ENCODE data around the gene CATSPERD. TPM values are rescaled to one million over a fixed set of nuclear protein-coding genes. Genes with fewer than 3 reads are reported as not detected.

The CATSPERD gene
- total RNA-seq, 1 experiment from 2014 or later: 0.50 TPM

- TF ChIP-seq E2F1 (CRISPR knock-in tag; IDR thresholded peaks at IDR 0.05): peak; percentile 76
- peak; percentile 87 for TF ChIP-seq MAX (CRISPR knock-in tag; IDR thresholded peaks at IDR 0.05)
- TF ChIP-seq GTF2I (CRISPR knock-in tag; conservative IDR thresholded peaks at IDR 0.05): no peak
- no peak; the same call in 1 of the 2 replicates for TF ChIP-seq KAT7 (CRISPR knock-in tag; IDR thresholded peaks at IDR 0.05; ENCODE audit: borderline replicate concordance)
These were observed 107.6 kb downstream of the CATSPERD start (continued) for GRCh38 chr19:5827891-5828660.

Other genes with a start within 250 kb of the CATSPERD start
- gene TINCR, start 152.7 kb upstream of the CATSPERD start, total RNA-seq (2021): 0.60 to 0.85 TPM (median 0.76 TPM) in 3 replicates
- 70.0 to 100 TPM (median 77.8 TPM) in 3 replicates for gene SAFB2, start 97.9 kb upstream of the CATSPERD start, total RNA-seq (2021)
- 106 to 141 TPM (median 110 TPM) in 3 replicates for gene SAFB, start 97.6 kb upstream of the CATSPERD start, total RNA-seq (2021)
- 30.0 to 32.8 TPM (median 32.5 TPM) in 3 replicates for gene MICOS13, start 40.1 kb upstream of the CATSPERD start, total RNA-seq (2021)
- 11.8 to 19.1 TPM (median 15.5 TPM) in 3 replicates for gene HSD11B1L, start 39.6 kb upstream of the CATSPERD start, total RNA-seq (2021)
- 1,080 to 1,240 TPM (median 1,178 TPM) in 3 replicates for gene RPL36, start 30.3 kb upstream of the CATSPERD start, total RNA-seq (2021)
- gene LONP1, start 491 bp upstream of the CATSPERD start, total RNA-seq (2021): 171 to 186 TPM (median 180 TPM) in 3 replicates
- gene PRR22, start 64.1 kb downstream of the CATSPERD start, total RNA-seq (2021): 2.6 to 3.3 TPM (median 3.0 TPM) in 3 replicates
- 30.6 to 39.3 TPM (median 34.6 TPM) in 3 replicates for gene DUS3L, start 70.5 kb downstream of the CATSPERD start, total RNA-seq (2021)
- gene NRTN, start 84.4 kb downstream of the CATSPERD start, total RNA-seq (2021): 4.7 to 6.1 TPM (median 4.9 TPM) in 3 replicates
- not detected in 3 replicates for gene FUT6, start 119.1 kb downstream of the CATSPERD start, total RNA-seq (2021)
- gene FUT3, start 130.8 kb downstream of the CATSPERD start, total RNA-seq (2021): 0.23 to 0.62 TPM (median 0.48 TPM) in 3 replicates
- gene FUT5, start 149.9 kb downstream of the CATSPERD start, total RNA-seq (2021): 0.16 to 0.23 TPM (median 0.17 TPM) in 3 replicates
- gene NDUFA11, start 183.2 kb downstream of the CATSPERD start, total RNA-seq (2021): 260 to 261 TPM (median 260 TPM) in 3 replicates
- 2.5 to 3.3 TPM (median 3.3 TPM) in 3 replicates for gene VMAC, start 184.2 kb downstream of the CATSPERD start, total RNA-seq (2021)
- 4.6 to 5.8 TPM (median 5.3 TPM) in 3 replicates for gene CAPS, start 193.6 kb downstream of the CATSPERD start, total RNA-seq (2021)